Vagina (tissue), 2 donors: ENCODE measurements around the gene GRB7. TPM values are rescaled to one million over a fixed set of nuclear protein-coding genes. Genes with fewer than 3 reads are reported as not detected.

Source experiments
- DNase-seq, 2 donors: peaks; one replicate each; pipeline ENCODE4 v3.0.0-alpha.2; 2017; ENCODE audit errors: extremely low spot score in 2 of 2
- H3K27ac ChIP-seq: fragments of 200-600 bp; sonication (generic); one replicate; pipeline ENCODE4 v1.5.1; 2019
- H3K27me3 ChIP-seq: fragments of 200-600 bp; sonication (generic); one replicate; pipeline ENCODE4 v1.5.1; 2019
- H3K36me3 ChIP-seq, 2 donors: fragments of 200-600 bp; sonication (generic); one replicate each; pipeline ENCODE4 v1.5.1; 2017 to 2019
- H3K4me1 ChIP-seq: fragments of 200-600 bp; sonication (generic); one replicate; pipeline ENCODE4 v1.5.1; 2019
- H3K4me3 ChIP-seq, 2 donors: fragments of 200-600 bp; sonication (generic); 1 replicate in 1 of 2; 2 replicates in 1 of 2; pipeline ENCODE4 v1.5.1; 2016 to 2019
- H3K9me3 ChIP-seq: fragments of 200-600 bp; sonication (generic); one replicate; pipeline ENCODE4 v1.5.1; 2019
- POLR2A ChIP-seq, 2 donors: fragments of 450-650 bp; IDR thresholded peaks; one replicate each; pipeline ENCODE4 v1.6.1; 2017; ENCODE audit warnings: antibody characterized with exemption in 2 of 2, mild to moderate bottlenecking in 2 of 2, moderate library complexity in 2 of 2
- POLR2AphosphoS5 ChIP-seq, 2 donors: sonication (generic); formaldehyde crosslinking; IDR thresholded peaks; one replicate each; pipeline ENCODE4 v1.9.0; 2017; ENCODE audit warnings: antibody characterized with exemption in 2 of 2, mild to moderate bottlenecking in 2 of 2, low read depth in 1 of 2; ENCODE audit not compliant: insufficient read depth in 1 of 2
- intact Hi-C: fragments of 100-400 bp; cut with DNase I; formaldehyde crosslinking; loops from one replicate; pipeline ENCODE4 v1.15.1; 2023
- total RNA-seq: library from RNA; depleted of rRNA; stranded (reverse); fragments of >200 nt; gene quantifications from one replicate; pipeline ENCODE4 v1.2.3, GENCODE V29; 2016
- TF ChIP-seq, protein P1 (sequence below), 3 experiments: fragments of 450-650 bp in 2 of 3; fragments of 200-600 bp in 1 of 3; sonication (generic) in 1 of 3; IDR thresholded peaks; one replicate each; pipeline ENCODE4 v1.5.1; 2017 to 2019; ENCODE audit warnings: antibody characterized with exemption in 3 of 3, mild to moderate bottlenecking in 2 of 3, moderate library complexity in 2 of 3

The GRB7 gene
- total RNA-seq, result 23.6 TPM

DNA sequence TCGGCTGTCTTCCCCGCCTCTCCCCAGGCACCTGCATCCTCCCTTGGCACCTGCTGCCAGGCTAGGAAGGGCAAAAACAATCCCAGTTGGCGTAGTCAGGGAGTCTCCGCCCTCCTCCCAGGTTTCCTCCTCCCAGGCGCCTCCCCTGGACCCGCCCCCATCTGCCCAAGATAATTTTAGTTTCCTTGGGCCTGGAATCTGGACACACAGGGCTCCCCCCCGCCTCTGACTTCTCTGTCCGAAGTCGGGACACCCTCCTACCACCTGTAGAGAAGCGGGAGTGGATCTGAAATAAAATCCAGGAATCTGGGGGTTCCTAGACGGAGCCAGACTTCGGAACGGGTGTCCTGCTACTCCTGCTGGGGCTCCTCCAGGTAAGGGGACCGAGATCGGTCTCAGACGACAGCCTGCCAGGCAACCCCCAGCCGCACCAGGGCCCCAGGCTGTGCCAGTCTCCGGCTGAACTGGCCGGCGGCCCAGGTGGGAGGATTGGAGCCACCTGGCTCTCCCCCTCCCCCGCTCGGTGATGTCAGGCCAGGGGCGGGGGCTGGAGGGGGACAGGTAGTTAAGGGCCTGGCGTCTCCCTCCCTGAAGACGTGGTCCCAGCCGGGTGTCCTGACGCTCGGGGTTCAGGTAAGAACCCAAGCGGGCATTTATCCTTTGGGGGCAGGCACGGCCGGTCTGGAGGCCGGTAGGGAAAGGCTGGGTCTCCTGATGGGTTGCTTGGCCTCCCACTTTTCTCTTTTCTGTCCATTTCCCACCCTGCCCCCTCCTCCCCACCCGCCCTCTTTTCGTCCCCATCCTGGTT lies at the start of gene GRB7:
TSS of gene GRB7 (plus strand) at position 179 of the 808 bp plus-strand sequence. CDS start 4,364 bp downstream, outside the sequence.
- intact Hi-C loops, result no loop called here
- peak within 1 kb of the TSS; percentile 95 for H3K27ac ChIP-seq
- H3K36me3 ChIP-seq, result no peaks in the 10 kb centered on the region
- TF ChIP-seq POLR2AphosphoS5 (IDR thresholded peaks at IDR 0.05; ENCODE audit: insufficient read depth in 1 of 2, low read depth in 1 of 2), result peak in 1 of 2 donors; percentile 56
- TF ChIP-seq POLR2A (IDR thresholded peaks at IDR 0.05), result no peak
- TF ChIP-seq, protein P1, sequence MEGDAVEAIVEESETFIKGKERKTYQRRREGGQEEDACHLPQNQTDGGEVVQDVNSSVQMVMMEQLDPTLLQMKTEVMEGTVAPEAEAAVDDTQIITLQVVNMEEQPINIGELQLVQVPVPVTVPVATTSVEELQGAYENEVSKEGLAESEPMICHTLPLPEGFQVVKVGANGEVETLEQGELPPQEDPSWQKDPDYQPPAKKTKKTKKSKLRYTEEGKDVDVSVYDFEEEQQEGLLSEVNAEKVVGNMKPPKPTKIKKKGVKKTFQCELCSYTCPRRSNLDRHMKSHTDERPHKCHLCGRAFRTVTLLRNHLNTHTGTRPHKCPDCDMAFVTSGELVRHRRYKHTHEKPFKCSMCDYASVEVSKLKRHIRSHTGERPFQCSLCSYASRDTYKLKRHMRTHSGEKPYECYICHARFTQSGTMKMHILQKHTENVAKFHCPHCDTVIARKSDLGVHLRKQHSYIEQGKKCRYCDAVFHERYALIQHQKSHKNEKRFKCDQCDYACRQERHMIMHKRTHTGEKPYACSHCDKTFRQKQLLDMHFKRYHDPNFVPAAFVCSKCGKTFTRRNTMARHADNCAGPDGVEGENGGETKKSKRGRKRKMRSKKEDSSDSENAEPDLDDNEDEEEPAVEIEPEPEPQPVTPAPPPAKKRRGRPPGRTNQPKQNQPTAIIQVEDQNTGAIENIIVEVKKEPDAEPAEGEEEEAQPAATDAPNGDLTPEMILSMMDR (IDR thresholded peaks at IDR 0.05), result no peak
- peaks cover 47% of the 10 kb centered on the region for H3K4me1 ChIP-seq
- no peaks in the 10 kb centered on the region for H3K27me3 ChIP-seq
- DNase-seq, result no peak
- peak within 1 kb of the TSS; percentile 29 to 48 for H3K4me3 ChIP-seq
- no peaks in the 10 kb centered on the region for H3K9me3 ChIP-seq

DNA sequence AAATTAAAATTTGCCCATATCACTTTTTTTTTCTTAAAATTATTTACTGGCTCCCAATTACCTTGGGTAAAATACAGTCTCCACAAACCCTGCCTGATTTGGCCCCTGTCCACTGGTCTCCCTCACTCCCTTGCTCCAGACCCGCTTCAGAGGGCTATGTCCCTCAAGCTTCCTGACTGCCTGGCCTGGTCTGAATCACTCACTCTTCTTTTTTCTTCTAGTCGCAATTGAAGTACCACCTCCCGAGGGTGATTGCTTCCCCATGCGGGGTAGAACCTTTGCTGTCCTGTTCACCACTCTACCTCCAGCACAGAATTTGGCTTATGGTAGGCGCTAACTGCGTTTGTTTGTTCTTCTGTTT lies 49.3 kb upstream of the GRB7 start:
- peak overlapping the region; percentile 53 to 81 for H3K4me3 ChIP-seq
- H3K27ac ChIP-seq, result peak overlapping the region; percentile 81
- H3K4me1 ChIP-seq, result peaks cover 14% of the 10 kb centered on the region
- DNase-seq, result no peak
- H3K36me3 ChIP-seq, result no peaks in the 10 kb centered on the region
- no peaks in the 10 kb centered on the region for H3K9me3 ChIP-seq
- intact Hi-C loops, result no loop called here
- H3K27me3 ChIP-seq, result no peaks in the 10 kb centered on the region
- TF ChIP-seq POLR2AphosphoS5 (IDR thresholded peaks at IDR 0.05; ENCODE audit: insufficient read depth in 1 of 2, low read depth in 1 of 2) (no peak), POLR2A (IDR thresholded peaks at IDR 0.05) (no peak)
- TF ChIP-seq, protein P1 (IDR thresholded peaks at IDR 0.05), result no peak

DNA sequence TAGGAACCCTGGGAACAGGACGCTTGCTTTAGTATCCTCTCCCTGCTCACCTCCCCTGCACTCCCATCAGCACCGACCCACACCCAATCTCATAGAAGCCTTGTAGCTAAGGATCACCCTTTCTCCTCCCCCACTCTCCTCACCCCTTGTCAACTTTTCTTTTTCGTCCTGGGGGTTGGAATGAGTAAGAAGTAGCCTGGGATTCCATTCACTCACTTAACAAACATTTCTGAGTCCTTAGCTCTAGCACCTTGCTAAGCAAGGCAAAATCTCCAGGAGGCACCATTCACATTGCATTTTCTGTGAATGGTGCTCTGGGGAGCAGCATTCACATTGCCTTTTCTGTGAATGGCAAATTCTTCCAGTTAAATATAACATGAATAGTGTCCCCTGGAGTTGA lies 48.8 kb upstream of the GRB7 start:
- Histone ChIP-seq H3K27ac (no peak overlapping the region), H3K4me1 (peaks cover 14% of the 10 kb centered on the region), H3K36me3 (no peaks in the 10 kb centered on the region), H3K27me3 (no peaks in the 10 kb centered on the region), H3K9me3 (no peaks in the 10 kb centered on the region), H3K4me3 (peak overlapping the region; percentile 53 to 81)
- DNase-seq, result no peak
- no peak for TF ChIP-seq POLR2A (IDR thresholded peaks at IDR 0.05)
- TF ChIP-seq, protein P1 (IDR thresholded peaks at IDR 0.05), result no peak
- TF ChIP-seq POLR2AphosphoS5 (IDR thresholded peaks at IDR 0.05; ENCODE audit: insufficient read depth in 1 of 2, low read depth in 1 of 2), result no peak
- intact Hi-C loops, result no loop called here

DNA sequence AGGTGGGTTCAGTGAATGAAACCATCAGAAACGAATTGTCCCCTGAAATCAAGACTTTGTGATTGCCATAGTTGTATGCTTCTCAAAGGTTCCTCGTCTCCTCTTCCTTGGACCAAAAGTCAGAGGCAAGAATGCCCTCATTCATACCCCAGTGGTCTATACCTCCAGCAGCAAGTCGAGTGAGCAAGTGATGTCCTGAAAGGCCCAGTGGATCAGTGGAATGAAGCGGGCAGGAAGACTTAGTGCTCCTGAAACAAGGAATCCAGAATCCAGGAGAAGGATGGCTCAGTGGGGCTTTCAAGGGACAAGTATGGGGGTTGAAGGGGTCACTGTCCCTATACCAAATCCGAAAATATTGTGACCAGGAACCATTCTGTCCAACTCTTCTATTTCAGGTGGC lies 43.1 kb upstream of the GRB7 start:
- DNase-seq, result no peak
- no peak overlapping the region for H3K4me3 ChIP-seq
- H3K9me3 ChIP-seq, result no peaks in the 10 kb centered on the region
- H3K36me3 ChIP-seq, result no peaks in the 10 kb centered on the region
- no peak overlapping the region for H3K27ac ChIP-seq
- no peaks in the 10 kb centered on the region for H3K27me3 ChIP-seq
- peaks cover 5% of the 10 kb centered on the region for H3K4me1 ChIP-seq
- no peak for TF ChIP-seq POLR2AphosphoS5 (IDR thresholded peaks at IDR 0.05; ENCODE audit: insufficient read depth in 1 of 2, low read depth in 1 of 2)
- no peak for TF ChIP-seq POLR2A (IDR thresholded peaks at IDR 0.05)
- intact Hi-C loops, result no loop called here

DNA sequence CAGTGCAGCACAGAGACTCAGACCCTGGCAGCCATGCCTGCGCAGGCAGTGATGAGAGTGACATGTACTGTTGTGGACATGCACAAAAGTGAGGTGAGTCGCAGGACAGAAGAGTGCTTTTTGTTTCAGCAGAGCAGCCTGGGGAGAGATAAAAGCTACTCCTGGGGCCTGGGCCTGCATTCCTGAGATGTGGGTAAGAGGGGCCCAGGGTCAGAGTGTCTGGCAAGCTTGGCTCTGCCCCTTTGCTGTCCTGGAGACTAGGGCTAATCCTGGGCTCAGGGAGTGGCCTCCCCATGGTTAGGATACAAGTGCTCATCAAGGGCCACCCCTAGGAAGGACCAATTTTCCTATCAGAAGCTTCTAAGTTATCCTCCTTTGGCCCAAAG lies 42.7 kb upstream of the GRB7 start:
- Histone ChIP-seq H3K27ac (no peak overlapping the region), H3K4me3 (no peak overlapping the region), H3K27me3 (no peaks in the 10 kb centered on the region), H3K4me1 (peaks cover 6% of the 10 kb centered on the region), H3K9me3 (no peaks in the 10 kb centered on the region), H3K36me3 (no peaks in the 10 kb centered on the region)
- DNase-seq, result no peak
- intact Hi-C loops, result no loop called here
- TF ChIP-seq POLR2A (IDR thresholded peaks at IDR 0.05), result no peak
- TF ChIP-seq, protein P1 (IDR thresholded peaks at IDR 0.05), result no peak
- no peak for TF ChIP-seq POLR2AphosphoS5 (IDR thresholded peaks at IDR 0.05; ENCODE audit: insufficient read depth in 1 of 2, low read depth in 1 of 2)
